Cardiac muscle cell (in vitro differentiated cells and primary cell): Measurements from ENCODE around the gene ERC2. TPM values are rescaled to one million over a fixed set of nuclear protein-coding genes. Genes with fewer than 3 reads are reported as not detected.

ENCODE experiments used
- DNase-seq, 2 donors: peaks; one replicate each; pipeline versions ENCODE4 v3.0.0 to v3.0.0-alpha.2; 2010 to 2017; ENCODE audit warnings: low read depth in 1 of 2, low spot score in 1 of 2
- H3K27ac ChIP-seq: fragments of 200-600 bp; sonication (generic); 2 replicates; pipeline ENCODE4 v1.5.1; 2016
- H3K27me3 ChIP-seq: fragments of 200-600 bp; sonication (generic); 2 replicates; pipeline ENCODE4 v1.6.0; 2016; ENCODE audit warnings: control low read depth
- H3K36me3 ChIP-seq: fragments of 200-600 bp; sonication (generic); 2 replicates; pipeline ENCODE4 v1.5.1; 2016; ENCODE audit warnings: control low read depth
- H3K4me1 ChIP-seq: fragments of 200-600 bp; sonication (generic); 2 replicates; pipeline ENCODE4 v1.8.1; 2017; ENCODE audit warnings: low read depth, mild to moderate bottlenecking, mixed run types
- H3K4me3 ChIP-seq: fragments of 200-600 bp; sonication (generic); 2 replicates; pipeline ENCODE4 v1.5.1; 2016; ENCODE audit warnings: mild to moderate bottlenecking
- H3K9me3 ChIP-seq: fragments of 200-600 bp; sonication (generic); 2 replicates; pipeline ENCODE4 v1.5.1; 2017; ENCODE audit warnings: low read depth, mild to moderate bottlenecking, control low read depth
- CTCF ChIP-seq: IDR thresholded peaks from 2 replicates; pipeline ENCODE4 v1.5.1; 2012; ENCODE audit warnings: low read depth, mild to moderate bottlenecking, low read length
- polyA plus RNA-seq: library from polyadenylated mRNA; unstranded; fragments of >200 nt; fragmentation: Nextera tagmentation; extraction: Ambion mirVana; gene quantifications from 2 replicates; pipeline ENCODE4 v1.2.1, GENCODE V29; 2016
- total RNA-seq: library from RNA; depleted of rRNA; stranded (reverse); fragments of >200 nt; gene quantifications from 2 replicates; pipeline ENCODE4 v1.2.3, GENCODE V29; 2016

ERC2 gene
- total and polyA plus RNA-seq, 2 experiments from 2014 or later, result 18.1 to 29.0 TPM

DNA sequence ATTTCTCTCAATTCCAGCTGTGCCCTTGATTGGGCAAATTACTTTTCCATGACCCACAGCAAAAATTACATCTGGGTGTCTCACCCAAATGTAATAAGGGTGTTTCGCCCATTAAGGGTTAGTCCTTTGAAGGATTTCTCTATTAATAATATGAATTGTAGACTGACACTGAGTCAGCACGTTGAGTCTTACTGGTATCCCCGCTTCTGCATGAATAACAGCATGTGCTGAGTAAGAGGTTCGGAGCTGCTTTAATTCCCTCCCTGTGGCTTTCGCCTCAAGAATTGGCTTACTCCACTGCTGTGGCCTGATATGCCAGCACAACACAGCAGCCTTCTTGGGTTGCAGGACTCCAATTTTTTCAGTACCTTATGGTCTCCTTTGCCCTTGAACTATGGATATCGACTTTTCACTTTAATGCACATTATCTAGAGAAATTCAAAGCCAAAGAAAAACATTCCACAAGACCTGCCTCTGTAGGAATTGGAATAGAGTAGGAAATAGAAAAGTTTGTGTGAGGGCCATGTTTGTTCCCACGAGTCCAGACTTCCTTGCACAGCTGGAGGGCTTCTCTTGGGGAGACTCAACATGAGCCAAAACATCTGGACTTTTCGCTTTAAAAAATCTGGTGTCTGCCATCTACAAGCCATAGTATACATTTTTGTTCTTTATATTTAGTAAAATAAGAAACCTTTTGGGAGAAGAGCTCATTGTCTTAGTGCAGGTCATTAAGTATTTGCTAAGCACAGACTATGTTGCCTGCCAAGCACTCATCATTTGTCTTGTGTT is 20.7 kb upstream of the ERC2 start:
- Histone ChIP-seq H3K27me3 (no peaks in the 10 kb centered on the region), H3K27ac (no peak overlapping the region), H3K36me3 (no peaks in the 10 kb centered on the region), H3K4me3 (no peak overlapping the region), H3K9me3 (no peaks in the 10 kb centered on the region), H3K4me1 (no peaks in the 10 kb centered on the region)
- no peak for TF ChIP-seq CTCF
- no peak for DNase-seq

DNA sequence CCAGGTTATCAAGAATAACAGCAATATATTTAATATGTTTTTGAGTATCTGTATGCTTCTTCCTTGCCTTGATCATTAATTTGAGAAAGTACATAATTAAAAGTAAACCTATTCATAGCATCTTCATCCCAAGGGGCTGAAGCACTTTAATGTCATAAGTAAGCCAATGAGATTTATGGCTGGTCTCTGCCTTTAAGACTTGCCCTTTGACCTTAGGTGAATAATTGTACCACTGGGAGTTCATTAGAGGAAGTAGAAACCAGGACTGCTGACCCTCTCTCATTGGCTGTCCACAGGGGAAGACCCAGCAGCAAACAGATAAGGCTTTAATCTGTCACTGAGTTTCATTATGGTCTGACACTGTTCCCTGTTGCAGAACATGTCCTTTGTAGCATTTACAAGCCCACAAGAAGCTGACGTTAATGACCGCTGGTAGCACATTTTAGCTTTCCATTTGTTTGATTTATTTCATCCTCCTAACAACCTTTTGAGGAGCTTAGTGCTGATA is 16.3 kb upstream of the ERC2 start:
- no peaks in the 10 kb centered on the region for H3K4me1 ChIP-seq
- H3K4me3 ChIP-seq, result no peak overlapping the region
- no peak for TF ChIP-seq CTCF
- no peaks in the 10 kb centered on the region for H3K27me3 ChIP-seq
- no peak for DNase-seq
- no peaks in the 10 kb centered on the region for H3K9me3 ChIP-seq
- no peak overlapping the region for H3K27ac ChIP-seq
- H3K36me3 ChIP-seq, result no peaks in the 10 kb centered on the region

GRCh38 chr3:56484122-56484521 is 15.9 kb upstream of the ERC2 start:
- H3K4me3 ChIP-seq, result no peak overlapping the region
- no peaks in the 10 kb centered on the region for H3K36me3 ChIP-seq
- H3K4me1 ChIP-seq, result no peaks in the 10 kb centered on the region
- DNase-seq, result no peak
- H3K27me3 ChIP-seq, result no peaks in the 10 kb centered on the region
- no peak for TF ChIP-seq CTCF
- no peak overlapping the region for H3K27ac ChIP-seq
- H3K9me3 ChIP-seq, result no peaks in the 10 kb centered on the region

DNA sequence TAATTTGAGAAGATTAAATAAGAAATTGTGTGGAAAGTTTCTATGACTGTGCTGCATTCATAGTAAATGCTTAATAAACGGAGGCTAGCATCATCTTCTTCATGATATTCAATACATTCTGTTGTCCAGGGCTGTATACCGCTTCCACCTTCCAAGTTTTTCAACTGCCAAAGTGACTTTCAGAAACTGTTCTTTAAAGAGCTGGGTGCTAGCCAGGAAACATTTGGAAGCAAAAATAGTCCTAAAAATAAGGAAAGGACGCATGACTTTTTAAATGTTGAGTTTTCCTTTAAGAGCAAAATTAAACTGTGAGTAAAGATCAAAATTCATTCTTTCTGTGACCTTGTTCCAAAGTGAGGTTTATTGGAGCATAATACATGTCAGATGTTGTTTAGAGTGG is 9.4 kb upstream of the ERC2 start:
- no peaks in the 10 kb centered on the region for H3K4me1 ChIP-seq
- H3K9me3 ChIP-seq, result no peaks in the 10 kb centered on the region
- no peak for TF ChIP-seq CTCF
- DNase-seq, result no peak
- H3K4me3 ChIP-seq, result no peak overlapping the region
- H3K27me3 ChIP-seq, result peaks cover 13% of the 10 kb centered on the region
- H3K27ac ChIP-seq, result no peak overlapping the region
- no peaks in the 10 kb centered on the region for H3K36me3 ChIP-seq

- DNase-seq, result no peak
- Histone ChIP-seq H3K36me3 (no peaks in the 10 kb centered on the region), H3K27me3 (peaks cover 13% of the 10 kb centered on the region), H3K27ac (no peak overlapping the region), H3K9me3 (no peaks in the 10 kb centered on the region), H3K4me1 (no peaks in the 10 kb centered on the region), H3K4me3 (no peak overlapping the region)
- TF ChIP-seq CTCF, result no peak
These were observed 8.5 kb upstream of the ERC2 start for GRCh38 chr3:56476771-56477170.
